Hematopoietic multipotent progenitor cell treated with erythropoietin and hydrocortisone succinate and interleukin-3 and kit ligand, for 6 days (in vitro differentiated cells): Measurements from ENCODE around the gene GRAMD4.
"Not testable (repeated sequence)": the region's sequence is repeated elsewhere in the genome, so short reads cannot be mapped to it uniquely, and the experiment has no call there.

ENCODE experiments used
- DNase-seq: peaks from one replicate; pipeline ENCODE4 v3.0.0-alpha.2; 2015

Gene GRAMD4

GRCh38 chr22:46639843-46640242 is 19.7 kb downstream of the GRAMD4 start:
- DNase-seq, result no peak

- no peak for DNase-seq
Observed at GRCh38 chr22:46640293-46641055, 20.3 kb downstream of the GRAMD4 start.

DNA sequence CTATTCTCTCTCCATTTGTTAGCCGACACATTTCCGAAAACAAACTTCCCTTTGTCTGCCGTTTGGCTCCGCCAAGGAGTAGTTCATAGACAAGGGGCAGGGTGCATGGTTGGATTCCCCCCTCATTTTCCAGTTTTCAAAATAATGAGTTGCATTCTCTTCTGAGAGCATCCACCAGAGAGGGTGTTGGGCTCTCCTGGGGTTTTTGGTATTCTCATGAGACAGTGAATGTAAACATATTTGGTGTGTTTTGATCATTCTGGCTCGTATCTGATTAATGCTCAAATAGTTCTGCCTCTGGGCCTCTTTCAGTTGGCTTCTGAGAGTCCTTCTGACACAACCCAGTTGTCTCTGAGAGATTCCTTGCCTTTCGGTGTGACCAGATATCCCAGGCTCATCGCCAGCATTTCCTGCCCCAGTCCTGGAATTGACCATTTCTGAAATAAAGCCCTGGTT is 21.7 kb downstream of the GRAMD4 start:
- no peak for DNase-seq

DNA sequence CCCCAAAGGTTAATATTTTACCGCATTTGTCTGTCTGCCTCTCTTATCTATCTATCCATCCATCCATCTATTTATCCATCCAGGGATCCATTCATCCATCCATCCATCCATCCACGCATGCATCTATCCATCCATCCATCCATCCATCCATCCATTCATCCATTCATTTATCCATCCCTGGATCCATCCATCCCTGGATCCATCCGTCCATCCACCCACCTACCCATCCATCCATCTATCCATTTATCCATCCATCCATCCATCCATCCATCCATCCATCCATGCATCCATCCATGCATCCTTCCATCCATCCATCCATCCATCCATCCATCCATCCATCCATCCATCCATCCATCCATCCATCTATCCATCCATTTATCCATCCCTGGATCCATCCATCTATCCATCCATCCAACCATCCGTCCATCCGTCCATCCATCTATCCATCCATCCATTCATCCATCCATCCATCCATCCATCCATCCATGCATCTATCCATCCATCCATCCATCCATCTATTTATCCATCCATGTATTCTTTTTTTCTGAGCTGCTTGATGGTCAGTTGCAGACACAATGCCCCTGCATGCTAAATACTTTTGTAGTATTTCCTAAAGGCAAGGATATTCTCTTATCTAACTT is 22.8 kb downstream of the GRAMD4 start:
- not testable (repeated sequence) for DNase-seq

GRCh38 chr22:46646531-46647215 is 26.5 kb downstream of the GRAMD4 start:
- peak; percentile 42 for DNase-seq

DNA sequence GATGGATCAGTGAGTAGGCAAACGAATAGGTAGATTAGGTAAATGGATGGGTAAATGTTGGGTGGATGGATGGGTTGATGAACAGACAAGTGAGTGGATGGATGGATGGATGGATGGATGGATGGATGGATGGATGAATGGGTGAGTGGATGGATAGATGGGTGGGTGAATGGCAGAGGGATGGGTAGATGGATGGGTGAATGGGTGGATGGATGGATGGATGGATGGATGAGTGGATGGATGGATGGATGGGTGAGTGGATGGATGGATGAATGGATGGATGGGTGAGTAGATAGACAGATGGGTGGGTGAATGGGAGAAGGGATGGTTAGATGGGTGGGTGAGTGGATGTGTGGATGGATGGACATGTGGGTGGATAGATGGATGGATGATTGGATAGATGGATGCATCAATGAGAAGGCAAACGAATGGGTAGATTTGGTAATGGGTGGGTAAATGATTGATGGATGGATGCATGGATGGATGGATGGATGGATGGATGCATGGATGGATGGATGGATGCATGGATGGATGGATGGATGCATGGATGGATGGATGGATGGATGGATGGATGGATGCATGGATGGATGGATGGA is 28.1 kb downstream of the GRAMD4 start:
- not testable (repeated sequence) for DNase-seq

DNA sequence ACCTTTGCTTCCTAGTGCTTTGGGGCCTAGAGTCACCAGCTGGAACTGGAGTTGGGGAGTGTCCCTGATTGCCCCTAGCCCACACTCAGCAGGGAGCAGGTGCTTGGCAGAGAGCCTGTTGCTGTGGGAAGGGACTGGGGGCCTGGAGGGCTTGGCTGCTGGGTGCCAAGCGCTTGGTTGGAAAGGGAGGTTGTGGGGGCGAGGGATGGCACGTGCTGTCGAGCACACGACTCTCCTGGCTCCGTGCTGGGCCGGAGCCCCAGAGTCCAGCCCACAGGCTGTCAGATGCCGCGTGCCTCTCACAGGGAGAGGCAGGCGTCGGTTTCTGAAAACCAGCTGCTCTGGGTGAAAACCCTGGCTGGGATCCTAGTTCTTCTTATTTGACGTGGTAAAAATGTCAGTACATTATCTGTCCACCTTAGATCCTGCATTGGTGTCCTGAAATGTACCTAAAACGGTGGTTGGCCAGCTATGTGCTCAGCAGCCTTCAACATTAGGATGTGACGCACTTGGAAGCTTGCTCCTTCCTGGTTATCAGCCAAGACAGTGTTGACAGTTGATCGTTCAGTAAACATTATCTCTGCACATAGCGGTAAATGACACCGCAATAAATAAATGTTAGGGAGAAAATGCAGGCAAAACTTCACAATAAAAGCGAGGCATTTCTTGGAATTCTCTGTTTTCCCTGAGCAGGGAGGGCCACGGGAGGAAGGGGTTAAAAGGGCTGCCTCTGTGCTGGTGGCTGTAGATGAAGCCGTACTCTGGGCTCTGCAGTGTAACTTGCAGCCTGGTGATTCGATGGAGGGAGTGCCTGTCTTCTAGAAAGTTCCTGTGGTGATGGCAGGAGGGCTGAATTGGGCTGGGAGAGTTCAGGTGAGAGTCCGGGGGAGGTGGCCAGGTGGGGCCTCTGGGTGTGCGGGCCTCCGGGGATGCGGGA is 29.2 kb downstream of the GRAMD4 start:
- peak; percentile 87 for DNase-seq

- DNase-seq, result peak; percentile 30
Observed at GRCh38 chr22:46650078-46650810, 30.1 kb downstream of the GRAMD4 start.

GRCh38 chr22:46651316-46651715 is 31.1 kb downstream of the GRAMD4 start:
- no peak for DNase-seq

DNA sequence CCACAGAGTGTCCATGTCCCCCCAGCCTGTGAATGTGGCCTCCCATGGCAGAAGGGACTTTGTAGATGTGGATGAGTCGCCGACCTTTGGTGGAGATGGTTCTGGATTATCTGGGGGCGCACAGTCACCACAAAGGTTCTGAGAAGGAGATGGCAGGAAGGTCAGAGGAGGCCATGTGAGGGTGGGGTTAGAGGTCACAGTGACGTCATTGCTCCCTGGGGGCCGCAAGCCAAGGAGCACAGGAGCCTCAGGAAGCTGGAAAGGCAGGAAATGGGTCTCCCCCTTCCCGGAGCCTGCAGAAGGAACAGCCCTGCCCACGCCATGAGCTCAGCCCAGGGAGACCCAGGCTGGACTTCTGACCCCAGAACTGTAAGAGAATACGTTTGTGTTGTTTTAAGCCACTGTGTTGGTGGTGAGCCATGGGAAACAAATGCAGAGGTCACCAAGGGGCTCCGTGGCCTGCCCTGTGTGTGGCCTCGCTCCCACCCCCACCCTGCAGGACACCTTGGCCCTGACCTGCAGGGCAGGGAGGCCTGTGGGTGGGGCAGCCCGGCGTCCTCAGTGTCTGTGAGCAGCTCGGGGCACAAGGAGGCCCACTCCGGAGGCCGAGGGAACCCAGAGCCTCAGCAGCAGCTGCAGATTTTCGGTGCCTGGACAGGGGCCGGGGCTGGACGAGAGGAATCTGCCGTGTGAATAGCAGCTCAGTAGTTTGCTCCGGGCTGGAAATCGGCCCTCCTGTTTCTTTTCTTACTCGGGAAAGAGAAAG is 32.1 kb downstream of the GRAMD4 start:
- peak; percentile 40 for DNase-seq

GRCh38 chr22:46652847-46653331 is 32.7 kb downstream of the GRAMD4 start:
- DNase-seq, result no peak

DNA sequence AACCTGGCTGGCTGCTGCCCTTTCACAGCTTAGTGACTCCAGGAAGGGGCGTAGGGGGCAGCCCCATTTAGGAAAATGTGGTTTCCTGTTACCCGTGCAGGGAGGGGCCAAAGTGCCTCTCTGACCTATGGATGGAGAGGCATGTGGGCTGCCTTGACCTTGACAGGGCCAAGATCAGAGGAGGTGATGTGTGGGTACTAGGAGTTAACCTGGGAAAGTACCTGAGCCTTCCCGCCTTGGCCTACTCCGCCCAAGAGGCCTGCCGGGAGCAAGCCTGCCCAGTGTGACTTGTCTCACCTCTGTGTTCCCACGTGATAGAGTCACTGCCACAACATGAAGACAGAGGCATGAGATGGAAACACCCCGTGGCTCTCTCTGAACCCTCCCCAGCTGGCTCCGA is 33.4 kb downstream of the GRAMD4 start:
- no peak for DNase-seq

DNA sequence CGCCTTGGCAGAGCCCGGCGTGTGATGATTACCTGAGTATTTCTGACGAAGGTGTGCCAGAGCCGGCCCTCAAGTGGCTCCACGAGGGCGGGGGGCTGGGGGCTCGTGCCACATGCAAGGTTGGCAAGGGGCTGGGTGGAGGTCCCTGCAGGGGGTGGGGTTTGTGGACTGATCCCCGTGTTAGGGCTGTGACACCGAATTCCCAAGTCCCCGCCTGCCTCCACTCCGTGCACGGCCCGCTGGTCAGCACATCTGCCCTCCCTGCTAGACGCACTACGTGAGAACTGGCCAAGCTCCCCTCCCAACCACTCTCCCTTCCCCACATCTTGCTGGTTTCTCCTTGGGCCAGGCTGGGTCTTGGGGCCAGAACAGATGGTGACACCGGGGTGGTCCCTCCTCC is 34.2 kb downstream of the GRAMD4 start:
- DNase-seq, result no peak

DNA sequence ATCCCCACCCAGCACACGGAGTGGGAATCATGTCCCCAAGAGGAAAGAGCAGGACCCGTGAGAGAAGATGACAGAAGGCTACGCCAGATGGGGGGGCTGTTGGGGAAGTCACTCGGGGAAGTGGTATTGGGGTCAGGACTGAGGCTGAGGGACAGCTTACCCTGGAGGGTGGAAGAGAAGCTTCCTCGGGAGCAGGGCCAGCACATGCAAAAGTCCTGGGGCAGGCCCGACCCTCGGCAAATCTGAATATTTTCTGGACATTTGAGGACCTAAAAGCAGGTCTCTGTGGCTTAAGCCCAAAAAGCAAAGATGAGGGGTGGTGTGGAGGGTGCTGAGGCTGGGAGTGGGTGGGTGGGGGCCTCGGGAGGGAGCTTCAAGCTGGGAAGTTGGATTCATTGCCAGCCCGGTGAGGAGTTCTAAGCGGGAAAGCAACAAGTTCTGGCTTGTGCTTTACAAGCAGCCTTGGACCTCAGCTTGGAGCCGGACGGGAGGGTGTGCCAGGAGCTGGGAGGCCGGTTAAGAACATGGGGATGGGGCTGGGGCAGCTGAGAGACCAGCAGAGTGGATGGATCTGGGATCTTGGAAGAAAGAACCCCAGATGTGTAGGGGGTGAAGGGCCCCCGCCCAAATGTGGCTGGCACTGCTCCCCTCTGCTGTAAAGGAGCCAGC is 34.9 kb downstream of the GRAMD4 start:
- DNase-seq, result no peak

DNA sequence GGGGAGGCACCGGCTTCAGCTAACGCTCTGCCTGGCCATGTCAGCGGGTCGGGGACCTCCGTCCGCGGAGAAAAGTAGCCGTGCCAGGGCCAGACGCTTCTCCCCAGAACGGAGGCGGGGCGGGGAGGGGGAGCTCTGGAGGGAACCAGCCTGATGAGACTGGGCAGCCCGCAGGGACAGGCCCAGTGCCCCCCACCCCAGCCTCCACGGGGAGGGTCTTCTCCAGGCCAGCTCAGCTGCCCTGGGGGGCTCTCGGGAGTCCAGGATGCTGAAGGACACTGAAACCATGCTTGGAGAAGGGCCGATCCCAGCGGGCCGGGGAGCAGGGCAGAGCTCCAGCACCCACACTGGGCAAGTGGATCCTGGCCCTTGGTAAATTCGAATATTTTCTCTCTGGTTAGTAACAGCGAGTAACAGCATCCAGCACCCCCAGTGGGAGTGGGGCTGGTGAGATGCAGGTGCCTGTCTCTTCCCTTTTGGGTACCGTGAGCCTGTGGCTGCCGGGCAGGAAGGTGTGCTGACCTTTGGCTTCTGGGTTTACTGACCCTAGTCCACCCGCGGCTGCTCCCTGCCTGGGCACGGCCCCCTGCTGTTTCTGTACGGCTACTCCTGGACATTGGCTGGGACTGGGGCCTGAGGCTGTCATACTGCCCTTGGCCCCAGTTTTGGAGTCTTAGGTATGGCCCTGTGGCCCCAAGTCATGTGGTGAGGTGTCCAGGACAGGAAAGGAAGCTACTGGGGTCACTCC is 35.8 kb downstream of the GRAMD4 start:
- DNase-seq, result no peak

- no peak for DNase-seq
Observed at GRCh38 chr22:46656856-46657654, 36.9 kb downstream of the GRAMD4 start.

DNA sequence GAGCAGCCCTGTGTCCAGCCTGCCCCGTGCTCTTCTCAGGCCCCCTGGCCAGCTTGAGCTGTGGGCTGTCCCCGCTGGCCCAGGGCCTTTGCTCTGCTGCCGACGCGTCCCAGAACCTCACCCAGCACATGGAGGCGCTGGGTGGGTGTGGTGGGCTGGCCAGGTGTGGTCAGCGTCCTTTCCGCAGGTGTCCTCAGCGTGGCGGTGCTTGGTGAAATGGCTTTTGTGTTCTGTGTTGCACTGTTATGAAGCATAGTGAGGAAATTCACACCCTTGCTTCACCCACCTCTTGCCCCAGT is 37.4 kb downstream of the GRAMD4 start:
- no peak for DNase-seq
